ENCODE results near the gene LIF.

DNA sequence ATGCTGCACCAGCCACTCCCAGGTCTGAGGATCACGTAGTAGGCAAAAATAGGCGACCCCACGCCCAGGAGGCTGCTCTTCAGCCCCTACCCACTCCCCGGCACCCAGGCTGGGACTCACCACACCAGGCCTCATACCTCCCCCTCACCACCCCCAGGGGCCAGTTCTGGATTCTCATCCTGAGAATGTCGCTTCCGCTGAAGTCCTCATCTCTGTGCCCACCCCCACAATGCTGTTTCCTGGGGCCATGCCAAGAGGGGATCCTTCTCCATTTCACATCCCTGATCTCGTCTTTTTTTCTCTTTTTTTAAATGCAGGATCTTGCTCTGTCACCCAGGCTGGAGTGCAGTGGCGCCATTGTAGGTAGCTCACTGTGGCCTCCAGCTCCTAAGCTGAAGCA is 21.8 kb upstream of the LIF start:
- TF ChIP-seq HOXA7 (CRISPR knock-in tag; IDR thresholded peaks at IDR 0.05) (no peak), POLR2A (IDR thresholded peaks at IDR 0.05; ENCODE audit: low read length) (no peak), SMC3 (IDR thresholded peaks at IDR 0.05) (no peak), RAD21 (conservative IDR thresholded peaks at IDR 0.05 in 1 of 2, IDR thresholded peaks at IDR 0.05 in 1 of 2) (no peak), PHF8 (IDR thresholded peaks at IDR 0.05; ENCODE audit: borderline replicate concordance, low read depth) (no peak), RFX5 (IDR thresholded peaks at IDR 0.05) (no peak), CEBPB (IDR thresholded peaks at IDR 0.05) (no peak), MAFK (IDR thresholded peaks at IDR 0.05; ENCODE audit: partially characterized antibody) (no peak)
- TF ChIP-seq, protein P1, sequence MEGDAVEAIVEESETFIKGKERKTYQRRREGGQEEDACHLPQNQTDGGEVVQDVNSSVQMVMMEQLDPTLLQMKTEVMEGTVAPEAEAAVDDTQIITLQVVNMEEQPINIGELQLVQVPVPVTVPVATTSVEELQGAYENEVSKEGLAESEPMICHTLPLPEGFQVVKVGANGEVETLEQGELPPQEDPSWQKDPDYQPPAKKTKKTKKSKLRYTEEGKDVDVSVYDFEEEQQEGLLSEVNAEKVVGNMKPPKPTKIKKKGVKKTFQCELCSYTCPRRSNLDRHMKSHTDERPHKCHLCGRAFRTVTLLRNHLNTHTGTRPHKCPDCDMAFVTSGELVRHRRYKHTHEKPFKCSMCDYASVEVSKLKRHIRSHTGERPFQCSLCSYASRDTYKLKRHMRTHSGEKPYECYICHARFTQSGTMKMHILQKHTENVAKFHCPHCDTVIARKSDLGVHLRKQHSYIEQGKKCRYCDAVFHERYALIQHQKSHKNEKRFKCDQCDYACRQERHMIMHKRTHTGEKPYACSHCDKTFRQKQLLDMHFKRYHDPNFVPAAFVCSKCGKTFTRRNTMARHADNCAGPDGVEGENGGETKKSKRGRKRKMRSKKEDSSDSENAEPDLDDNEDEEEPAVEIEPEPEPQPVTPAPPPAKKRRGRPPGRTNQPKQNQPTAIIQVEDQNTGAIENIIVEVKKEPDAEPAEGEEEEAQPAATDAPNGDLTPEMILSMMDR (IDR thresholded peaks at IDR 0.05) = no peak
- TF ChIP-seq, protein P2, sequence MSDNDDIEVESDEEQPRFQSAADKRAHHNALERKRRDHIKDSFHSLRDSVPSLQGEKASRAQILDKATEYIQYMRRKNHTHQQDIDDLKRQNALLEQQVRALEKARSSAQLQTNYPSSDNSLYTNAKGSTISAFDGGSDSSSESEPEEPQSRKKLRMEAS (IDR thresholded peaks at IDR 0.05) = no peak
- TF ChIP-seq, protein P3, sequence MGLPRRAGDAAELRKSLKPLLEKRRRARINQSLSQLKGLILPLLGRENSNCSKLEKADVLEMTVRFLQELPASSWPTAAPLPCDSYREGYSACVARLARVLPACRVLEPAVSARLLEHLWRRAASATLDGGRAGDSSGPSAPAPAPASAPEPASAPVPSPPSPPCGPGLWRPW (IDR thresholded peaks at IDR 0.05) = no peak

All from A549 (cell line).